GM23338 (cell line): Measurements from ENCODE around the gene RNASEH2A.

Source experiments
- CTCF ChIP-seq, 2 experiments: fragments of 200-600 bp in 1 of 2; sonication (generic) in 1 of 2; conservative IDR thresholded peaks; 2 replicates each; pipeline versions ENCODE4 v1.5.1 to v1.6.1; 2016 to 2017; ENCODE audit warnings: antibody characterized with exemption in 2 of 2, low read depth in 2 of 2, mild to moderate bottlenecking in 2 of 2, moderate library complexity in 1 of 2
- EZH2 ChIP-seq: fragments of 200-600 bp; sonication (generic); IDR thresholded peaks from one replicate; pipeline ENCODE4 v1.8.0; 2017; ENCODE audit warnings: antibody characterized with exemption, mild to moderate bottlenecking, low read depth; ENCODE audit not compliant: unreplicated experiment
- EZH2phosphoT487 ChIP-seq: fragments of 200-600 bp; sonication (generic); IDR thresholded peaks from one replicate; pipeline ENCODE4 v1.8.1; 2018; ENCODE audit warnings: antibody characterized with exemption; ENCODE audit not compliant: unreplicated experiment
- NANOG ChIP-seq: IDR thresholded peaks from 2 replicates; pipeline ENCODE4 v1.6.1; 2016; ENCODE audit warnings: antibody characterized with exemption, borderline replicate concordance
- POLR2AphosphoS5 ChIP-seq: IDR thresholded peaks from 2 replicates; pipeline ENCODE4 v1.6.1; 2016; ENCODE audit warnings: antibody characterized with exemption, low read depth
- REST ChIP-seq: IDR thresholded peaks from one replicate; pipeline ENCODE4 v1.6.1; 2018; ENCODE audit warnings: antibody characterized with exemption; ENCODE audit not compliant: unreplicated experiment
- ZNF114 ChIP-seq: fragments of 250-450 bp; sonication (Bioruptor Pico); IDR thresholded peaks from 2 replicates; pipeline ENCODE4 v1.5.0; 2020; ENCODE audit warnings: mild to moderate bottlenecking, moderate library complexity

GRCh38 chr19:12794971-12795381, 11.4 kb upstream of the RNASEH2A start:
- TF ChIP-seq EZH2phosphoT487 (no peak), CTCF (conservative IDR thresholded peaks at IDR 0.05; ENCODE audit: low read depth in 2 of 2) (no peak), REST (no peak), POLR2AphosphoS5 (no peak), EZH2 (no peak), NANOG (no peak), ZNF114 (CRISPR knock-in tag) (no peak)
